ENCODE data around the gene DBT. TPM values are rescaled to one million over a fixed set of nuclear protein-coding genes. Genes with fewer than 3 reads are reported as not detected.
A peak's percentile ranks its signal among the peaks of the same experiment; 100 is the strongest.

The DBT gene
- total RNA-seq, 1 donor from 2014 or later, result 22.1 TPM

DNA sequence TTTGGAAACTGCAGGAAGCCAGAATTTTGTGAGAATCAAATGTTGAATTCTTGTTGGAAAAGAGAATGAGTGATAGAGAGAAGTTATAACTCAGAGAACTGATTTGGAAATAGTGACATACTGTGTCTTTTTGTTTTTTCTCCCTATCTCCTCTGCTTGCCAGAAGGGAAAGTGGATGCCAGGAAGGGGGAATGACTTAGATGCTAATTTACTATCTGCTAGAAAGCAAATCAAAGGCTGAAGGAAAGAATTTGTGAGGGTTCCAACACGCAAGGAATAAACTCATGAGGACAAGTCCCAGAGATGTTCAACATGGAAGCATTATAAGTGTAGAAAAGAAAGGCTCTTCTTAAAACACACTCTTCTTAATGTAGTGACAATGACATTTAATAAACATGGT, 51.0 kb downstream of the DBT start:
- no peak for DNase-seq (ENCODE audit: low read depth)

DNA sequence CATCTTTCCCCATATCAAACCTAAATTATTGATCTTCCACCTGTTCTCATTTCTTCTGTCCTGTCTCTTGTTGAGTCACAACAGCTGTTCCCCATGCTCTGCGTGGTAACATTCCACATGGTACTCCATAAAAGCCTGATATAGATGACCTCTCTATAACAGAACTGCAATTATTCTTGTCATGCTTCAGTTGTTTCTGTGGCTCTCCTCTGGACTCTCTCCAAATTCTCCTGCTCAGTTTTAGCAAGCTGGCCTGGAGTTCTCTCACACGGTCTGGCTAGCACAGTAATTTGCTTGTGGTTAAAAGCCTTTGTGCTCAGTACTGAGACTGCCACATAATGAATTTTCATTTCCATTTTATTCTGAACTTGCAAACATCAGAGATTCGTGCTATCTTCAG, 61.0 kb downstream of the DBT start:
- peak; percentile 99 for DNase-seq (ENCODE audit: low read depth)

DNA sequence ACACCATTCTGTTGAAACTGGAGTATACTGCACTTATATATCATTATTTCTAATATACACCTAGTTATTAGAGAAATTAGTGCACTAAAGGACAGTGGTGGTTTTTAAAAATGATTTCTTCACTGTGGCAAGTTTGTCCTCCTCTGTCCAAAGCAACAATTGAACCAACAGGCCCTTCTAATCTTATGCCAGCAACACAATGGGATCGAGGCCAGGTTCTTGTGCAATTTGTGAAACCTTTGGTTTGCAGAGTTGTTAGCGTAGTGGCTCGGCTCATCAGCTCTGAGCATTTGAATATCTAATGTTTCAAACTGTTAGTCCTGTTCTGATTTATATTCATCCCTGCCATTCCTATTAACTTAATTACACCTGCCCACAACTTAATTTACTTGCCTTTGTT, 61.7 kb downstream of the DBT start:
- DNase-seq (ENCODE audit: low read depth), result peak; percentile 90

DNA sequence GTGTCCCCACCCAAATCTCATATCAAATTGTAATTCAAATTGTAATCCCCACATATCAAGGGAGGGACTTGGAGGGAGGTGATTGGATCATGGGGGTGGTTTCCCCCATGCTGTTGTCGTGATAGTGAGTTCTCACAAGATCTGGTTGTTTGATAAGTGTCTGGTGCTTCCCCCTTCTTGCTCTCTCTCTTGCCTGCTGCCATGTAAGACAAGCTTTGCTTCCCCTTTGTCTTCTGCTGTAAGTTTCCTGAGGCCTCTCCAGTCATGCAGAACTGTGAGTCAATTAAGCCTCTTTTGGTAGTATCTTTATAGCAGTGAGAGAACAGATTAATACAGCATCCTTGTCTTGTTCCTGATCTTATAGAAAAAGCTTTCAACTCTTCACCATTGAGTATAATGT, 65.1 kb downstream of the DBT start:
- DNase-seq (ENCODE audit: low read depth), result peak; percentile 59

DNA sequence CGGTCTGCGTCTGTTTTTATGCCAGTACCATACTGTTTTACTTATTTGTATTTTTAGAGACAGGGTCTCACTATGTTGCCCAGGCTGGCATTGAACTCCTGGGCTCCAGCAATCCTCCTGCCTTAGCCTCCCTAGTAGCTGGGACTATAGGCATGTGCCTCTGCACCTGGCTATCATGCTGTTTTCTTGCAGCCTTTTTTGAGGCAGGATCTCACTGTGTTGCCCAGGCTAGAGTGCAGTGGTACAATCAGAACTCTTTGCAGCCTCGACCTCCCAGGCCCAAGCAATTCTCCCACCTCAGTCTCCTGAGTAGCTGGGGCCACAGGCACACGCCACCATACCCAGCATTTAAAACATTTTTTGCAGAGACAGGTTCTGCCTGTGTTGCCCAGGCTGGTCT, 66.3 kb downstream of the DBT start:
- DNase-seq (ENCODE audit: low read depth), result no peak

DNA sequence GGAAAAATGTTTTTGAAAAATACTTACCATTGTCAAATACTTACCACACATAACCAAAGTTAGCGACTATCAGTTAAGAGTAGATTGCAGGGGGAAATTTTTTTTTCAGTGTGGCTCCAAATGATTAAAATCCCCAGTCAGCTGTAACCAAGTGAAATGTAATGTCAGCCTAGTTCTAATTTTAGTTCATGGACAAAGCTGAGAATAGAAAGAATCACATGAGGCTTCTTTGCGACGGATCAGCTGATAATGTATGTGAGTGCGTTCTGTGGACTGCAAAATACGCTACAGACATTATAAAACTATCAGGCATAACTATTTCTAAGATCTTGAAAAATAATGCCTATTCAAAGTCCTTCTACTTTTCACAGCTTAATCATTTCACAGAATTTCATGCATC, 71.5 kb downstream of the DBT start, which contains the start of gene LRRC39:
TSS of gene LRRC39 (minus strand) at position 166 of the 400 bp plus-strand sequence. CDS start 9,740 bp downstream, outside the sequence.
- DNase-seq (ENCODE audit: low read depth), result no peak

DNA sequence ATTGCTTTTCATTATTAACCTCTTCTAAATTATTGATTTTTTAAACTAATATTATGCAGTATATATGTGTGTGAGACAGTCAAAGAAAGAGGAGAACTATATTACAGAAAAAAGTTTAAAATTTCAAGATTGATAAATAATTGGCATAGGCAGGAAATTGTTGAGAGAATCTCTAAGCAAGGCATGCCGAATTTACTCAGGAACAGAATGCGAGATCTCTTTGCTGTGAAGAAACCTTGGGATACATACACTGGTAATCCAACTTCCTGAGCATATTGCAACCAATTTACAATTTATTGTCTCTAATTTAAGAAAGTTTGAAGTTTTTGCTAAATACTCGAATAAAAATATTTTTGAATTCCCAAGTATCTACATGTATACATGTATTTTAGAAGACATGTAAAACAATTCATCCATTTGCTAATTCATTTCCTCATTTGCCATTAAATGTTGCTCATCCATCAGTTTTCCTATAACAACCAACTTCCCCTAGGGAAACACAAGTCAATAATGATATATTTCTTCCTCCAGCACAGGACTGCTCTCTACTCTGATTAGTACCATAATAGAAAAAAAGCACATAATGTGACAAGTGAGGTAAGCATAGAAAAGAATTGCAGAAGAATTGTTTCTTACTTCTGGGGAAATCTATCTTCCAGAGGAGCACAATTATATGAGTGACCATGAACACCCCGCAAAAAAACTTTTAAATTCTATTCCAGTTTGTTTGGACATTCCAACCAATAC, 72.2 kb downstream of the DBT start:
- no peak for DNase-seq (ENCODE audit: low read depth)

DNA sequence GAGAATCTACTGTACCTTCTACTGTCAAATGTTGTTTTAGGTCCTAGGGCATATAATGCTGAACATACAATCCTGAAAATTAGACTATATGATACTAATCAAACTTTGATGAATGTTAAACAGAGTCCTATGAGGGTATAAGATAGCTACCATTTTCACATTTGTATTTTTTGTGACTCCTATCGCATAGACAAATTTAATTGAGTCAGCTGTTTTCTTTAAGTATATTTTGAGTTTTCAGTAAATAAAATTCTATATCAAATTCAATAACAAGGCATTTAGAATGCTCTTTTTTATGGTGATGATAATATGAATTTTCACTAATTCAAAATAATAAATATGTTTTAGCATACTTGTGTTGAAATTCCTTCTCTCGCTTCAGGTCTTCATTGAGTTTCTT, 81.6 kb downstream of the DBT start:
- DNase-seq (ENCODE audit: low read depth), result no peak

DNA sequence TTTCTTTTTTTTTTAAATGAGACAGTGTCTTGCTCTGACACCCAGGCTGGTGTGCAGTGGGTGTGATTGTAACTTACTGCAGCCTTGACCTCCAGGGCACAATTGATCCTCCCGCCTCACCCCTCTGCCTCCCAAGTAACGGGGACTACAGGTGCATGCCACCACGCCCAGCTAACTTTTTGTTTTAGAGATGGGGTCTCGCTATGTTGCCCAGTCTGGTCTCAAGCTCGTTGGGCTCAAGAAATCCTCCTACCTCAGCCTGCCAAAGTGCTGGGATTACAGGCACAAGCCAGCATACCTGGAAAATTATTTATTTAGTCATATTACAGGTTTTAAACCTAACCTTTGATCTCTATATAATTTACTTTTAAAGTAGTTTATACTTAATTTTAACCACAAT, 84.9 kb downstream of the DBT start:
- no peak for DNase-seq (ENCODE audit: low read depth)

DNA sequence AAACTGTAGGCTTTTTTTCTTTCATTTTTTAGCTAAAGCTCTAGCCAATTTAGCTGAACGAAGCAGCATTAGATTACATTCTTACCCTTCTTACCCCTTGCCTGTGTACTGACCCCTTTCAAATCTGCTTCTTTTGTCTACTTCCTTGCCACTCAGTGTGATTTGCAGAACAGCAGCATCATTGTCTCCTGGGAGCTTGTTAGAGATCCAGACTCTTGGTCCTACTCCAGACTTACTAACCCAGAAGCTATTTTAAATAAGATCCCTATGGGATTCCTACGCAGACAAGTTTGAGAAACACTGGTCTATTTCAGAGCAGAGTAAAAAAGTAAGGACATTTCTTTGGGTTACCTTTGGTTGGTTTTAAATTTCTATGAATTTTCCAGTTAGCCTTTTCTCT, 85.4 kb downstream of the DBT start:
- DNase-seq (ENCODE audit: low read depth), result no peak

DNA sequence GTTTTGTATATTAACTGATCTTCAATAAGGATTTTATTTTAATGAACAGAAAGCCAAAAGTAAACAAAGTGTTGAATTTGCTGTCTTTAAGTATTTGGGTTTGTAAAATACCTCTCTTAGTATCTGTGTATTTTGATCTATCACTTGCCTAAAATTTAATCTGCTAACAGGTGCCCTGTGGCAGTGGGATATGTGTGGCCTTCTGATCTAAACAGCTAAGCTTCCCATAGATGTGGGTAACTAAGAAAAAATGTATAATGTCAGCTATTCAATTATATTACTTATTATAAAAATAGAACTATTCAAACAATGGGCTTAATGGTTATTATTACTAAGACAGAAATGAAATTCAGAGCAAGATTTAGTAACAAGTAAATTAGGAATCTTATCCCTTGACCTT, 86.8 kb downstream of the DBT start:
- no peak for DNase-seq (ENCODE audit: low read depth)

DNA sequence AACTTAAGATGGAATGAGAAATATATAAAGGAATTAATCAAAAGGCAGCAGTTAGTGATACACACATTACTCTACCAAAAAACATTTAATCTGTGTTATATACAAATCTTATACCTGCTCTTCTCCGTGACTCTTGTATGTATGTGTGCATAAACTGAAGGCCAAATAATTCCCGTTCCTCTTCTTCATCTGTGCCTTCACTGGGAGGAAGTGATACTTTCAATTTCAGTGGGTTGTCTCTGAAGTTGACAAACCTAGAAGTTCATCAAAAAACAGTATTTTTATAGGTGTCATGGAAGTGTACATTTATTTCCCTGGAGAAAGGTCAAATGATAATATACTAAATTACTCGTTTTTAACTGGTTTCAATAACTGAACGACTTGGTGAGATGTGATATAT, 97.4 kb downstream of the DBT start:
- no peak for DNase-seq (ENCODE audit: low read depth)

DNA sequence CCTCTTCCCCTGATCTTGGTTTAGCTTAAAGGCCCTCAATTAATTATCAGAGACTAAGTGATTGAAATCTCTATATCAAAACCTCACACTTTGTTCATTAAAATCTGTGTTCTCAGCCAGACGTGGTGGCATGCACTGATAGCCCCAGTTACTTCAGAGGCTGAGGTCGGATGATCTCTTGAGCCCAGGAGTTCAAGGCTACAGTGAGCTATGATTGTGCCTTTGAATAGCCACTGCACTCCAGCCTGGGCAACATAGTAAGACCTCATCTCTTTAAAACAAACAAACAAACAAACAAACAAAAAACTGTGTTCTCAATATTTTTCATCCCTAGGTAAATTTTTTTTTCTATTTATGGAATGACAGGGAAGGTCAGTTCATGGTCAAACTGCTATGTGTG, 98.0 kb downstream of the DBT start:
- no peak for DNase-seq (ENCODE audit: low read depth)

DNA sequence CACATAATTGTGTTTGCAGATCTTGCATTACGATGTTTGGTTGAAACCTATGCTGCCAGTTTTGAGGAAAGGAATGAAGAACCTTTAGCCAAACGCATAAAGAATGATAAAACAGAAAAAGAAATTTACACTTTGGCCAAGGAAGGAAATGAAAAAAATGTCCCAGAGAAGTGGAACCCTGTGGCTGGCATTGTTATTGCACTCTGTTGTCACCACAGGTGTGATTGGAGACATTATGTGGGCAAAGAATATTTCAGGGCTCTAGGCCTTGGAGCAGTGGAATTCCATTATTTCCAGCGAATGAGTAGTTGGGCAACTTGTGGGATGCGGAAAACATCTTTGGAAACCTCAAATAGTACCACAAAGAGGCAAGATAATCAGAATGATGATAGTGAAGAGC, 101.8 kb downstream of the DBT start:
- DNase-seq (ENCODE audit: low read depth), result no peak

DNA sequence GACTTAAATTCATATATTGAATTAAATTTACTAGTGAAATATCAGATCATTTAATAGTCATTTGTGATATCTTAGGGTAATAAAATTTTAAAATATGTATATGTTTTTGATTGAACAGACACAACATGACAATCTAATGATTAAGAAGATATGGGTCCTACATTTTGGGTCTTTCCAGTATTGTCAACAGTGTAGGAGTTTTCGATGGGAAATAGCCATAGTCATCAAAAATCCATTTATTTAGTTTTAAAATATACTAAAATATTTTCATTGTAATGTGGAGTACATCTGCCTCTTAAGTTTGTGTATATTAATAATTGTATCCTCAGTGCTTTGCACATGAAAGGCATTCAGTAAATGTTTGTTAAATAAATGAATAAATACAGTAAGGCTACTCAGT, 102.7 kb downstream of the DBT start:
- DNase-seq (ENCODE audit: low read depth), result no peak

DNA sequence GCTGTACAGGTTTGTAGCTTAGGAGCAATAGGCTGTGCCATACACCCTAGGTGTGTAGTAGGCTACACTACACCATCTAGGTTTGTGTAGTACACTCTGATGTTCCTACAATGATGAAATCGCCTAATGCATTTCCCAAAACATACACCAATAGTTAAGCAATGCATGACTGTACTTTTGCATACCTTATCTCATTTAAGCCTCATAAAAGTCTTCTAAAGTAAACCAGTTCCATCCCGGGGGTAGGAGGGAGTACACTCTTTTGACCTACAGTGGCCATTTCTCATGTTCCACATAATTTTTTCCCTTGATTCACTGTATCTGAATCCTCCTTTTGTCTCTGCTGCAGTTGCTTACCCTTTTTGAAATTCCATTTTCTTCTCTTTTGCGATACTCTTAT, 104.5 kb downstream of the DBT start:
- DNase-seq (ENCODE audit: low read depth), result no peak

DNA sequence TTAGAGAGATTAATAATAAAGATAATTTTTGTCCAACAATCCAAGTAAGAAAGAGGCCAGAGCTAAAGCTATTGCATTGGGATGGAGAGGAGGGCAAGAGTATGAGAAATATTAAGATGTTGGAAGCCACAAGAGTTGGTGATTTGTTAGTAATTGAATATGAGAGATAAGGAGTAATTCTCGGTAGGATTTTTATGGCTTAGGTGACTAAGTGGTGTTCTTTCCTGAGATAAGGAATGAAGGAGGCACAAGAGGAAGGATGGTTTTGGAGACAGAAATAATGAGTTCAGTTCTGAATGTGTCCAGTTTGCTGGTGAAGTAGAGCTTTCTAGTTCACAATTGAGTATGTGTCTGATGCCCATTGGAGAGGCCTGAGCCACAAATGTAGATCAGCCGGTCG, 107.3 kb downstream of the DBT start:
- no peak for DNase-seq (ENCODE audit: low read depth)

DNA sequence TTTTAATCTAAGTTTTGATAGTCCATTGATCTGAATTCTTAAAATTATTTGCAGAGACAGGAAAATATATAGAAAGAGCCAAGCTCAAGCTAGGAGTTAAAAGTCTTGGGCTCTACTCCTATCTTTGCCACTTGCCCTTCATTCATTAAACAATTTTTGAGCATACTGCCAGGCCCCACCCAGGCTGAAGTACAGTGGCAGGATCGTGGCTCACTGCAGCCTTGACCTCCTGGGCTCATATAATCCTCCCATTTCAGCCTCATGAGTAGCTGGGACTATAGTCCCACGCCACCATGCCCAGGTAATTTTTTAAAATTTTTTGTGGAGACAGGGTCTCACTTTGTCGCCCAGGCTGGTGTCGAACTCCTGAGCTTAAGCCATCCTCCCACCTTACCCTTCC, 108.4 kb downstream of the DBT start:
- no peak for DNase-seq (ENCODE audit: low read depth)

DNA sequence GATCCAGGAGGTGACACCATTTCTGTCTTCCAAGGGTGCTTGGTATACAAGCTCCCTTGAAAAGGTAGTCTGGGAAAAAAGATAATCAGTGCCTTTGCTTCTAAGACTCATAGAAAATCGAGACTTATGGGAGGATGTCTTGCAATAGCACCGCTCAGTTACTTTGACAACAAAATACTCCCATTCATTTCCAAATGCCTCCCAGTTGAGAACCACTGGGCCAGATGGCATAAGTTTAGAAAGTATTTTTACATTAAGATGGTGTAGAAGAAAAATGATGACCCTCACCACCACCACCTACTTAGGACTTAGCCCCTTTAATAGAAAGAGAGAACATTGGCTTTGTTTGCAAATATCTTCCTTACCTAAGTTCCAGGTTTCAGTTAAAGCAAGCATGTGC, 112.0 kb downstream of the DBT start:
- no peak for DNase-seq (ENCODE audit: low read depth)

Other genes starting within 250 kb of the DBT start
- gene SASS6, start 116.9 kb downstream of the DBT start, total RNA-seq, result 4.5 TPM in 2 replicates
- gene TRMT13, start 116.7 kb downstream of the DBT start, total RNA-seq, result 9.4 and 20.2 TPM in 2 replicates
- 0.20 TPM in 1 of 2 replicates, not detected in the other for gene LRRC39, start 71.6 kb downstream of the DBT start, total RNA-seq
- gene RTCA, start 16.4 kb upstream of the DBT start, total RNA-seq, result 44.2 and 60.1 TPM in 2 replicates
- gene CDC14A, start 102.7 kb upstream of the DBT start, total RNA-seq, result 6.5 and 9.6 TPM in 2 replicates